GM12873 (cell line): ENCODE measurements around the gene DPH1.
A peak's percentile ranks its signal among the peaks of the same experiment; 100 is the strongest.

Experiments used
- TF ChIP-seq, protein P1 (sequence below): IDR thresholded peaks from 2 replicates; pipeline ENCODE4 v1.5.1; 2012; ENCODE audit warnings: low read depth, mild to moderate bottlenecking, moderate library complexity, low read length, control low read depth; ENCODE audit not compliant: insufficient read depth; ENCODE audit errors: missing control alignments

Gene DPH1

DNA sequence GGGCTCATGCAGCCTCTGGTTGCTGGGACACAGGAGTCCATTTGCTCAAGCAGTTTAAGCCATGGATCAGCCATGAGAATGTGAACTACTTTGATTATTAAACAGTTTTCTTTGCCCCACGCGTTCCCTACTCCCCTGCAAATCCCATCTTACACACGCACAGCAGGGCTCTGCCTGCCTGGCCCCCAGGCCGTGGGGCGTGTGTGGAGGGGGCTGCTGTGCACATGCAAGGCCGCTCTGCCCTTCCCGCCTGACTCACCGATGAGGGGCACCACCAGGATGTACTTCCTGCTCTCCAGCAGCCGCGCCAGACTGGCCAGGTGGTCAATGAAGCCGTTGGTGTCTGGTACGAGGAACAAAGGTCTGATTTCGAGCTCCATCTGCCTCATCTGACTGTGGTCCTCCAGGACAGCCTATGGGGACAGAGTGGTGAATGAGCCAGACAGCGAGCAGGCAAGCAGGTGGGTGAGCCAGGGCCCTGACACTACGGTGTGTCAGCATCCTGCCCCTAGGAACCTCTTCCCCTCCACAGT lies 38.6 kb downstream of the DPH1 start:
- TF ChIP-seq, protein P1, sequence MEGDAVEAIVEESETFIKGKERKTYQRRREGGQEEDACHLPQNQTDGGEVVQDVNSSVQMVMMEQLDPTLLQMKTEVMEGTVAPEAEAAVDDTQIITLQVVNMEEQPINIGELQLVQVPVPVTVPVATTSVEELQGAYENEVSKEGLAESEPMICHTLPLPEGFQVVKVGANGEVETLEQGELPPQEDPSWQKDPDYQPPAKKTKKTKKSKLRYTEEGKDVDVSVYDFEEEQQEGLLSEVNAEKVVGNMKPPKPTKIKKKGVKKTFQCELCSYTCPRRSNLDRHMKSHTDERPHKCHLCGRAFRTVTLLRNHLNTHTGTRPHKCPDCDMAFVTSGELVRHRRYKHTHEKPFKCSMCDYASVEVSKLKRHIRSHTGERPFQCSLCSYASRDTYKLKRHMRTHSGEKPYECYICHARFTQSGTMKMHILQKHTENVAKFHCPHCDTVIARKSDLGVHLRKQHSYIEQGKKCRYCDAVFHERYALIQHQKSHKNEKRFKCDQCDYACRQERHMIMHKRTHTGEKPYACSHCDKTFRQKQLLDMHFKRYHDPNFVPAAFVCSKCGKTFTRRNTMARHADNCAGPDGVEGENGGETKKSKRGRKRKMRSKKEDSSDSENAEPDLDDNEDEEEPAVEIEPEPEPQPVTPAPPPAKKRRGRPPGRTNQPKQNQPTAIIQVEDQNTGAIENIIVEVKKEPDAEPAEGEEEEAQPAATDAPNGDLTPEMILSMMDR: no peak

DNA sequence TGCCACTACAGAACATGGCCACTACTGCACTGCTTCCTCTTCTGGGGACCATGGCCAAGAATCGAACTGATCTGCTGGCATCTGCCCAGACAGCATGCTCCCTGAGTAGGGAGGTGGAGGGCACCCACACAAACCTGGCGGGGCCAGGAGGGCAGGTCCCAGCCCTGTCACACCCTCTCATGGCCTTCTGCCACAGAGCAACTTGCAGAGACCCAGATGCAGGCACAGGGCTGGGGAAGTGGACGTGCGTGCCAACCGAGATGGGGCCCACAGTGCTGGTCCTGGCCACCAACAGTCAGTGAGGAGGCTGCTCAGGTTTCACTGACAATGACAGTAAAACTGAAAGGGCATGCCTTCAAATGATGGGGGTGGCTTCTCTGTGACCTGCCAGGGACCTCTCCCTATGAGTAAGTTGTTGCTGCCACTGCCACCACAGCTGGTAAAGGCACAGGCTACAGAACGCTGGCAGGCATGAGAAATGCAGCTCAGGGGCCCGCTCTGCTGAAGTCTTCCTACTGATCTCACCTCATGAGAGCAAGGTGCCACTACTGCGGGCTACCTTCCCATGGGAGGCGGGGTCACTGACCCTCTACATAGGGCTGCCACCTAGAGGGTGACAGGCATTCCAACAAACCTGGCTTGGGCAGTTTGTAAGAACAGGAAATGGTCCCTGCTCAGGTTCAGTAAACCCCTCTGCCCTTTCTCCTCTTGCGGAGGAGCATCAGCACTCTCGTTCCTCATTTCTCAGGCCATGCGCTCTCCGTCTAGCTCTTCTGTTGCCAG lies 40.5 kb downstream of the DPH1 start:
- TF ChIP-seq, protein P1: peak; percentile 41

- TF ChIP-seq, protein P1: no peak
These were observed 41.1 kb downstream of the DPH1 start for GRCh38 chr17:2071024-2071385.

DNA sequence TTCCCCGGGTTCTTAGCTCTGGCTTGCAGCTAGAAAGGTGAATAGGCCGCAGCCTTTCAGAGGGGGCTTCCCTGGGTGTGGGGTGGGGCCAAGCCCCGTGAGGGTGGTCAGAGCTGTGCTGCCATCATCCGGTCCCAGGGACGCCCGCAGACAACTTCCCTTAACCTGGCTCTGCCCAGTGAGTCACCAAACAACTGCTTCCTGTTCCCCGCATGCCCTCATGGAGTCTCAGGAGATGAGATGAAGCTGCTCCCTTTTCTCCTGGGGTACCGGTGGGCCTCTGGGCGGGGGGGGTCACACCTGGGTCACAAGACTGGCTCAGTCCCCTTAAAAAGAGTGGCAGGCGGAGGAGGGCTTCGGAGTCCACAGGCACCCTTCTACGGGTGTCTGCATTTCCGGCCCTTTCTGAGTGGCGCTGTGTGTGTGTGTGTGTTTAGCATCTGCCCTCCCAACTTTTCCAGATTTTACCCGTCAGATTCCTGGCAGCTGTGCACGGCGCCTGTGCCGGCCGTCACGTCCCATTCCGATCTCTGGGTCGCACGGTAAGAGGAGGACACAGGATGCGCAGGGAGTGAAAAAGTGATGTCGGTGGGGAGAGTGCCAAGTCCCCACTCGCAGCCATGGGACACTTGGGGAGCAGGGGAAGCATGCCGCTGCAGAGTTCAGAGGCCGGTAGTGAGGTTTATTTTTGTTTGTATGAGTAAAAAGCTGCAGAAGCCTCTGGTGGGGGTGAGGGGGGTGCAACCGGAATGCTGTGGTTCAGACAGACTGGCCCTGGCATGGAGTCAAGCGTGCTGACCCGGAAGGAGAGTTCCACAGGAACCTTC lies 41.7 kb downstream of the DPH1 start:
- TF ChIP-seq, protein P1: no peak

- TF ChIP-seq, protein P1: no peak
These were observed 45.0 kb downstream of the DPH1 start for GRCh38 chr17:2074919-2075318.

- TF ChIP-seq, protein P1: peak; percentile 8
These were observed 45.6 kb downstream of the DPH1 start for GRCh38 chr17:2075336-2076086.
